Islet precursor cell (in vitro differentiated cells): ENCODE results near the gene HES2.
A peak's percentile ranks its signal among the peaks of the same experiment; 100 is the strongest.
"Not testable (repeated sequence)": the region's sequence is repeated elsewhere in the genome, so short reads cannot be mapped to it uniquely, and the experiment has no call there.

Source experiments
- DNase-seq: peaks from one replicate; pipeline ENCODE4 v3.0.0-alpha.2; 2018

HES2 gene

GRCh38 chr1:6384135-6384534 lies 35.6 kb downstream of the HES2 start:
- no peak for DNase-seq

GRCh38 chr1:6380037-6380436 lies 39.7 kb downstream of the HES2 start:
- DNase-seq = no peak

GRCh38 chr1:6378096-6378746 lies 41.5 kb downstream of the HES2 start:
- DNase-seq = peak; percentile 71

DNA sequence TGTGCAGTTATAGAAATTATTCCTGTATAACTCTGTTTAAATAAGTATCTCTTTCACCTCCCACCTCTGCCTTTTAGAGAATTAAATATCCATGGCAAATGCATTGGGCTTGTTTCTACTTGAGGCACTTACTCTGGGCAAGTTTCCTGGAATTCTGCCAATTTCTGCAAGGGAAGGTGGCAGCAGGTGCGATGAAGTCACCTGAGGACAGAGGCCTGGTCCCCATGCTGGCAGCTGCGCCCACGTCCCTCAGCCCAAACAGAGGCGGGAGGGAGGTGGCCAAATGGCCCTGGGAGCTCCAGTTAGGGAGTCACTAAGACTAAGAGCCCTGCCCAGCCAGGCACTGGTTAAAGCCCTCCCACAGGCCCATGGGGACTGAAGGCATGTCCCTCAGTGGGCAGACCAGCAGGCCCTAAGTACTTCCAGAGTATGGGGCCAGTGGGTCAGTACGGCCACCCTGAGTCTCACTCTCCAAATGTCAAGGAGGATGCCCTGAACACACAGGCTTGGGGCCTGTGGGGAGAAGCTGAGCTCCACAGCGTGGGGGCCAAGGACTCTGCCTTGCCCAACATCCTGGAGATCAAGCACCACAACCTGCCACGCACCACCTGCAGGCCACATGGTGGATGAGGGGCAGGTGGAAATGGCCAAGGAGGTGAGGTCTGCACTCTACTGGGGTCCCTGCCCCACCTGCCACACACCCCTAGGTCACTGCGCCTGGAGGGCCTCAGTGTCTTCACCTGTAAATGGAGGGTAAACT lies 45.6 kb downstream of the HES2 start:
- no peak for DNase-seq

GRCh38 chr1:6372236-6372635 lies 47.5 kb downstream of the HES2 start:
- DNase-seq = not testable (repeated sequence)

DNA sequence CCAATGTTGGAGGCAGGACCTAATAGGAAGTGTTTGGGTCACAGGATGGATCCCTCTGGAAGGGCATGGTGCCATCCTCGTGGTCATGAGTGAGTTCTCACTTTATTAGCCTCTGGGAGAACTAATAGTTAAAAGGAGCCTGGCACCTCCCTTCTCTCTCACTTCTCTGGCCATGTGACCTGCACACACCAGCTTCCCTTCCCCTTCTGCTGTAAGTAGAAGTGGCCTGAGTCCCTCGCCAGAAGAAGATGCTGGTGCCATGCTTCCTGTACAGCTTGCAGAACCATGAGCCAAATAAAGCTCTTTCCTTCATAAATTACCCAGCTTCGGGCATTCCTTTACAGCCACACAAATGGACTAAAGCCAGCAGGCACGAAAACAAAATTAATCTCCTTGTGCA lies 49.7 kb downstream of the HES2 start:
- no peak for DNase-seq

- DNase-seq = no peak
Measured at GRCh38 chr1:6367381-6368012, 52.2 kb downstream of the HES2 start.

DNA sequence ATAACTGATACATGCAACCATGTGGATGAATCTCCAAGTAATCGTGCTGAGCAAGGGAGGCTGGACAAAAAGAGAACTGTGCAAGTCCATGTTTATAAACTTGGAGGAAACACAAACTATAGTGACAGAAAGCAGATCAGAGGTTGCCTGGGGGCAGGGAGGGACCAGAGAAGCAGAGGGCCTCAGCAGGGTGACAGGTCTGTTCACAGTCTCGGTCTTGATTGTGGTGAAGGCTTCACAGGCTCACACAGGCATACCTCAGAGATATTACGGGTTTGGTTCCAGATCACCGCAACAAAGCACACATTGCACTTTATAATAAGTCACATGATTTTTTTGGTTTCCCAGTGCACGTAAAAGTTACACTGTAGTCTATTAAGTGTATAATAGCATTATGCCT lies 54.7 kb downstream of the HES2 start:
- no peak for DNase-seq

DNA sequence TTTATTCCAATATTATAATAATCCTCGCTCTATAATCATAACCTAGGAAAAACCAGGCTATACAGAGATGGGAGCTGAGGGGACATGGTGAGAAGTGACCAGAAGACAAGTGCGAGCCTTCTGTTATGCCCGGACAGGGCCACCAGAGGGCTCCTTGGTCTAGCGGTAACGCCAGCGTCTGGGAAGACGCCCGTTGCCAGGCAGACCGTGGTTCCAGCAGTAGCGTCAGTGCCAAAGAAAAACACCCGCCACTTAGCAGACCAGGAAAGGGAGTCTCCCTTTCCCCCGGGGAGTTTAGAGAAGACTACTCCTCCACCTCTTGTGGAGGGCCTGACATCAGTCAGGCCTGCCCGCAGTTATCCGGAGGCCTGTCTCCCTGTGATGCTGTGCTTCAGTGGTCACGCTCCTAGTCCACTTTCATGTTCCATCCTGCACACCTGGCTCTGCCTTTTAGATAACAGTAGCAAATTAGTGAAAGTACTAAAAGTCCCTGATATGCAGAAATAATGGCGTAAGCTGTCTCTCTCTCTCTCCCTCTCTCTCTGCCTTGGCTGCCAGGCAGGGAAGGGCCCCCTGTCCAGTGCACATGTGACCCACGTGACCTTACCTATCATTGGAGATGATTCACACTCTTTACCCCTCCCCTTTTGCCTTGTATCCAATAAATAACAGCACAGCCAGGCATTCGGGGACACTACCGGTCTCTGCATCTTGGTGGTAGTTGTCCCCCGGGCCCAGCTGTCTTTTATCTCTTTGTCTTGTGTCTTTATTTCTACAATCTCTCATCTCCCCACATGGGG lies 56.4 kb downstream of the HES2 start:
- not testable (repeated sequence) for DNase-seq
